Measurements from ENCODE around the gene PNKD. TPM values are rescaled to one million over a fixed set of nuclear protein-coding genes. Genes with fewer than 3 reads are reported as not detected.

The PNKD gene
- total RNA-seq, 1 donor from 2014 or later: 22.3 TPM

- DNase-seq: no peak
Observed at GRCh38 chr2:218257390-218257981, 12.8 kb upstream of the PNKD start.

GRCh38 chr2:218259099-218259961, 11.0 kb upstream of the PNKD start:
- peak; percentile 24 for DNase-seq

GRCh38 chr2:218260166-218260565, 10.2 kb upstream of the PNKD start:
- no peak for DNase-seq

- no peak for DNase-seq
Observed at GRCh38 chr2:218260742-218261422, 9.4 kb upstream of the PNKD start, which contains the start of gene GPBAR1. Gene GPBAR1 (plus strand): TSS chr2:218261015. CDS start chr2:218262725, 1,710 bp downstream.

GRCh38 chr2:218261423-218262236, 8.7 kb upstream of the PNKD start:
- no peak for DNase-seq

GRCh38 chr2:218262237-218262600, 8.1 kb upstream of the PNKD start:
- no peak for DNase-seq

- no peak for DNase-seq
Observed at GRCh38 chr2:218262631-218263586, 7.4 kb upstream of the PNKD start.

GRCh38 chr2:218263817-218264641, 6.3 kb upstream of the PNKD start:
- no peak for DNase-seq

GRCh38 chr2:218264773-218265561, 5.4 kb upstream of the PNKD start:
- no peak for DNase-seq

- no peak for DNase-seq
Observed at GRCh38 chr2:218265626-218266025, 4.7 kb upstream of the PNKD start.

- no peak for DNase-seq
Observed at GRCh38 chr2:218266316-218266979, 3.9 kb upstream of the PNKD start.

GRCh38 chr2:218267259-218267658, 3.1 kb upstream of the PNKD start:
- DNase-seq: no peak

GRCh38 chr2:218270721-218271486, 585 bp downstream of the PNKD start:
- no peak for DNase-seq

GRCh38 chr2:218271487-218271797, 1.1 kb downstream of the PNKD start:
- DNase-seq: no peak

GRCh38 chr2:218271865-218272530, 1.7 kb downstream of the PNKD start:
- no peak for DNase-seq

GRCh38 chr2:218272531-218273212, 2.4 kb downstream of the PNKD start:
- peak; percentile 81 for DNase-seq
